HL-60/S4 treated with phorbol 12-myristate 13-acetate at 8.2 ng/mL for 4 days and 3 days (cell line): ENCODE measurements around the gene REG1A.

Experiments used
- in situ Hi-C: fragments of 300-500 bp; cut with MboI; formaldehyde crosslinking; loops from 2 replicates; pipeline ENCODE4 v1.15.0; 2022; ENCODE audit warnings: low sequenced_read_pairs

REG1A gene, protein sequence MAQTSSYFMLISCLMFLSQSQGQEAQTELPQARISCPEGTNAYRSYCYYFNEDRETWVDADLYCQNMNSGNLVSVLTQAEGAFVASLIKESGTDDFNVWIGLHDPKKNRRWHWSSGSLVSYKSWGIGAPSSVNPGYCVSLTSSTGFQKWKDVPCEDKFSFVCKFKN

DNA sequence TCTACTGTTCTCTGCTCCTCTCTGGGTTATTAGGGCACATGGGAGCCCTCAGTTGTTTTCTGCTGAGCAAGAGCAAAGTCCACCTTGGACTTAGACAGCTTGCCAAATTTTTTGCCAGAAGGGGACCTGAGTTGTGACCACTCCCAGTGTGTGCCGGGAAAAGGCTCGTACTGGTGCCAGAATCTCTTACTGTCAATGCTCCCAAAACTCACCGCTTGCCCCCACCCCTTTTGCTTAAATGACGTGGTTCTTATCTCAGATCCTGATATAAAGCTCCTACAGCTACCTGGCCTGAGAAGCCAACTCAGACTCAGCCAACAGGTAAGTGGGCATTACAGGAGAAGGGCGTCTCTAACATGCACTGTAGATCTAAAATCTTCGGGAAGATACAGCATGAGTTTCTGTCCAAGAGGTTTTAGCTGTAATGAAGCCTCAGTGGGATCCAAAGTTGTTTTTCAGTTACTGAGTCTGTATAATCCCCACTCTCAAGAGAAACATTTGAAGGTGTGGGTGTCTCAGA is at the start of gene REG1A:
Gene REG1A, plus strand, starts transcription at position 295 of the 520 bp plus-strand sequence. CDS start 374 bp downstream, outside the sequence.
- in situ Hi-C loops, result no loop called here

DNA sequence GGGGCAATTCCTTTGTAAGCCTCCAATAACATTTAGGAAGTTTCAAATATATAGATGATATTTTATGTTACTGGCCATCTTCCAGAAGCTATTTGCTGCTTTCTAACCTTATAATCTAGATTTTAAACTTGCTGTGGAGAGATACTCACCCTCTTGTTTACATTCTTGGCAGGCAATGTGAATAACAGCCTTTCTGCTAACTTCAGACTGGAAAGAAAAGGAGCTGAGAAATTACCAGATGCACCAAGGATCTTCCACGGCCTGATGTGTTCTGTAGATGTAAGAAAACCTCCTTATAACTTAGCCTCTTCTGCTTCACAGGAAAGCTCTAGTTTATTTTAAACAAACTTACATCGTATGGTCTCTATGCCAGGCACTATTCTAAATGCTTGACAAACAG is 49.2 kb upstream of the REG1A start:
- in situ Hi-C loops, result no loop called here

DNA sequence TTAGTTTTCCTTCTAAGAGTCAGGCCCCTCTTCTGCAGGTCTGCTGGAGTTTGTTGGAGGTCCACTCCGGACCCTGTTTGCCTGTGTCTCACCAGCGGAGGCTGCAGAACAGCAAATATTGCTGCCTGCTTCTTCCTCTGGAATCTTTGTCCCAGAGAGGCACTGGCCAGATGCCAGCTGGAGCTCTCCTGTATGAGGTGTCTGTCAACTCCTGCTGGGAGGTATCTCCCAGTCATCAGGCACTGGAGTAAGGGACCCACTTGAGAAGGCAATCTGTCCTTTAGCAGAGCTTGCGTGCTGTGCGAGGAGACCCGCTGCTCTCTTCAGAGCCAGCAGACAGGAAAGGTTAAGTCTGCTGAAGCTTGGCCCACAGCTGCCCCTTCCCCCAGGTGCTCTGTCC is 37.3 kb upstream of the REG1A start:
- in situ Hi-C loops, result no loop called here

DNA sequence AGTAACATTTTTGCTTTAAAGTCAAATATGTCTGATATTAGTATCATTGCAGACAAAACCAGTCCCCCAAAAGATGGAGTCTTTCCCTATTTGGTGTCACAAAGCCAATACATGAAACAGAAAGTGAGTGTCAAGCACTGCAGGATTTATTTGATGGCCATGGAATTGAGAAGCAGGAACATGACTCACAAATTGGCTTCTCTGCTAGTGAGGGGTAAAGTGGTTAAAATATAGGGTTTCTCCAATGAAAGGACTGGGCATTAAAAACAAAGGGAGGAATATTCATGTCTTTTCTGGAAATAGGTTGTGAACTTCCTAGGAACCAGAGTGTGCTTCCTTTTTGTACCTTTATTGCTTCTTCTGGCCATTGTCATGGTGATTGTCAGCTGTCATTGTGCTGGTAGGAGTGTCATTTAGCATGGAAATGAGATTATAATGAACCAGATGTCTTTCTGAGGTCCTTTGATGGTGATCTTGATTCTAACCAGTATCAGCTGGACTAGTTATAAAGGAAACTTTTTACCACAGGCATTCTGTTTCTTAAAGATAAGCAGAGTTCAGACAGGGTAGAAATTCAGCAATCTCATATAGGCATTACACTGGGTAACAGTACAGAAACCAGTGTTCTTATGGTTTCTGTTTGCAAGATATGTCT is 36.6 kb upstream of the REG1A start:
- in situ Hi-C loops, result no loop called here

DNA sequence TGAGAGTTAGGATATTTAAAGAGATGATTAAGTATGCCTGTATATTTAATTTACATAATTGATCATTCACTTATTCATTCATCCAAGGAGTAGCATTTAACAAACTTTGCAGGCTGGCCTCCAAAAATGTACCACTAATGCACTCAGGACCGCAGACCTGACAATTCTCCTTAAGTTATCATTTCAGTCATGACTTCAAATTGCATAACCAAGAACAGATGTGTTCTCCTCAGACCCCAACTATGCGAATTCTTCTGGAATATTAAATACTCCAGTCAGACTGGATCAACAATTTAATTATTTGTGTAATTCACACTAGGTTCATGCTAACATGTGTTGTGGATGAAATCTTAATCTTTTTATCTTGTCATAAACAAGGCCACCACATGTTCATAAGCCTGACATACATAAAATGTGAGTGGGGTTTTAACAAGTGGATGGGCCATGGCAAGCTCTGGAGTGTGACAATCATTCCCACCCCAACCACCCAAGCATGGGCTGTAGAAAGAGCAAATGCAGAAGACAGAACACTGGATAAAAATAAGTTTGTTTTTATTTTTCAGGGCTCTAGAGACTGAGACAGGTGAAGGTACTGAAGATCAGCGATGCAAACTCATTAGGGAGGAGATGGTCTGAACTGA is 35.7 kb upstream of the REG1A start:
- in situ Hi-C loops, result no loop called here

DNA sequence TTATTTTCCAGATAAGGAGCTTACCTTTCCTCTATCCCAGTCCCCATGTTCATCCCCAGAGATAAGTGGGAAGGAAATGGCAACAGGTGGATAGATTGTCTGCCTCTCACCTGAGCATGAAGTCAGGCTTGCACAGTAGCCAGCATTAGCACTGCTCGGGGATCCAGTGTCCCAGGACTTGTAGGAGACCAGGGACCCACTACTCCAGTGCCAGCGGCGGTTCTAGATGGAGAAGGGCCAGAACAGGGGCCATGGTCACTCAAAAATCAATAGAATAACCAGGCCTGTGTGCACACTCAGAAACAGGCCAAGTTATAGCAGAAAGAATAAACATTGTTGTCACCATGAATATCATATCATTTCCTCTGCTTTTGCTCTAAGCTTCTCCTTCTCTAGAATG is 34.9 kb upstream of the REG1A start:
- in situ Hi-C loops, result no loop called here

DNA sequence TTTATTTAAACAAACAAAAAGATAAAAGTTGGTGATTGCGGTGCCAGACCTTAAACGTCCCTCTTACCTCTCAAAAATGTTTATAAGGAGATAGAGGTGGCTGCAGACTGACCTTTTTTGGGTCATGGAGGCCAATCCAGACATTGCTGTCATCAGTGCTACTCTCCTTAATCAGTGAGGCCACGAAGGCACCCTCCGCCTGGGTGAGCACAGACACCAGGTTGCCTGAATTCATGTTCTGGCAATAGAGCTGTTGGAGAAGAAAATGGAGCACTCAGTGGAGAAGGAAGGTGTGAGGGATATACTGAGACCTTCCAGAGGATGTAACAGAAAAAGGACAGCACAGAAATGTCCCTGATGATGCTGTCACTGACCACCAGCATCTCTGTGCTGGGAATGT is 34.0 kb upstream of the REG1A start:
- in situ Hi-C loops, result no loop called here

DNA sequence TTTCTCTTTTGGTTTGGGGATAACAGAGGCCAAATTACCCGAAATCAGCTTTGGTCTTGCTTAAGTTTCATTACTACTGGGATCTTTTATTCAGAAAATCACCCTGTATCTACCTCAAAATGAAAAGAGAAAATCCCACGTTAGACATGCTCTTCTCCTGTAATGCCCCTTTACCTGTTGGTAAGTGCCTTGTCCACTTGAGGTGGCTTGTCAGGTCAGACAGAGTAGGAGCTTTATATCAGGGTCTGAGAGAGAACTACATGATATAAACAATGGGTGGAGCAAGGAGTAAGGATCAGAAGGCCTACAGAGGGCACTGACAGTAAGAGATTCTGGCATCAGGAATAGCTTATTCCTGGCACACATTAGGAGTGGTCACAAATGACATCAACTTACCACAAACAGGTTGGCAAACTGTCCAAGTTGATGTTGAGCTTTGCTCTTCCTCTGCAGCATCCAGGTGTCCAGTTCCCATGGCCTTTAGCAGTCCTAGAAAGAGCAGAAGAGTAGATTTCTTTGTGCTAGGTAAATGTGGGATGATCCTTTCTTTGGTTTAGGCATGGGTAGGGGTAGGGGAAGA is 32.4 kb upstream of the REG1A start, which contains the start of gene REG1B:
Gene REG1B, minus strand, starts transcription at position 209 of the 580 bp plus-strand sequence. CDS start 381 bp downstream, outside the sequence.
- in situ Hi-C loops, result no loop called here

DNA sequence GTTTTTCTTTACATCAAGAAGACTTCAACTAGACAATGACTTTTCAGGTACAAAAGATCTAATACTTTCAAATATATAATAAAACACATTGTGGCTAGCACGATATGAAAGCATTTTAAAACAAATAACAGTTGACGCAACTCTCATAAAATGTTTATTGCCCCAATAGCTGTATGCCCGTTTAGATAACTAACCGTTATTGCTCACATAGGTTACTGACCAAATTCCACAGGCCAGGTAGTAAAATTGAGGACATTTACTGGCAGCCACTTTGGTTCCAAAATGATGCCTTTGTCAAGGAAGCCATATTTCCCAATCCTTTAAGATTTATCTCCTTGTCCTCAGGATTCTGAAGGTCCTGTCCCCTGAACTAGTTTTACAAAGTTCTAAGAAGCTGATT is 29.6 kb upstream of the REG1A start:
- in situ Hi-C loops, result no loop called here

DNA sequence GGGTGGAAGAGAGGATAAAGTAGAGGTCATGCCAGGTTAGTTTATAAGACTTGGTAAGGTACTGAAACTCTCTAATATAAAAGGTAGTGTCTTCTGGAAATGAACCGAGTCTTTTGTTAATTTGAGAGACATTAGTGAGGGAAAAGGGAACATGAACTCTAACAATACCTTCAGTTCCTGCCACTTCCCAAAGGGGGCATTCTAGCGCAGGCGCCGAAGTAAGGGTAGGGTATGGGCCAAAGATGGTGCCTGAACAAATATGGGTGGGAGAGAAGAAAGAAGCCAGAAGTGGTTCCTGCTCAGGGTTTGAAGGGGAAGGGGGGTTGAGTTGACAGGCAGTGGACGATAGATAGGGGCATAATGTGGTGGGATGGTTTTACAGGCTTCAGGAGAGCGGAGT is 22.4 kb upstream of the REG1A start:
- in situ Hi-C loops, result no loop called here

DNA sequence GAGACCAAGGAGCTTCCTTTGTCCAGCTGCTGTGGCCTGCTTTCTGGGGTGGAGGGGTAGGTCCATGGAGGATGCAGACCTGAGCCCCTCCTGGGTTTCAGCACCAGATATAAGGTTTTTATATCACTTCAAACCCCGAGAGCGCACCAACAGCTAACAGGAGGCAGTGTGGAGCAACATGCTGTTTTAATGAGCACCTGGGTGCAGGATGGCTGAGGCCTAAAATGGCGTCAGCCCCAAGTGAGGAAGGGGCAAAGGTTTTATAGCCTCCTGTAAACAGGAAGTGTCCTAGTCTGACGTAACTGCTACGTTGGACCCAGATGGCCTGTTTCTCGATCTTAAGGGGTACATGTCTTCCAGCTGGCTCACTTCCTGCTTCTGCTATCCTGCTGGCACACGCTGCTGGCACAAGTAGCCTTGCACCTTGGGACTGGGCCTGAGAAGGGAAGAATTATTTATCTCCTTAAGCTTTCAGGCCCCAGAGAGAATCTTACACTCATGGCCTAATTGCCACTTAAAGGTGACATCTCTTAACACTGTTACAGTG is 21.1 kb upstream of the REG1A start:
- in situ Hi-C loops, result no loop called here

DNA sequence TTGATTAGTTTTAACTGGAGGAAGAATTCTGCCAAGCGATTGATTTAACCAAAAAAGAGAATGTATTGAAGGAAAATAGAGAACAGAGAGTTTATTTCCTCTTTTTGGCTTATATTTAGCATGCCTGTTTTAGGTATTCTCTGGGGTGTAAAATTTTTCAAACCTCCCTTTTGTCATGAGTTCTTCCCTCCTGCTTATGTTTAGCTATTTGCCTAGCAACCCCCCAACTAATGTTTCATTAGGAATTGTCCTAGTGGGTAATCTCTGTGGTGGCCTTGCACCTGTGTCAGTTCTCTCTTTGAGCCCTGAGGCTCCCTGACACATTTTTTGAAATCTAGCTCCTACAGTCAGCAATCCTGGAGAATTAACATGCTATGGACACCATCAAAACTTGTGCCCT is 20.0 kb upstream of the REG1A start:
- in situ Hi-C loops, result no loop called here

DNA sequence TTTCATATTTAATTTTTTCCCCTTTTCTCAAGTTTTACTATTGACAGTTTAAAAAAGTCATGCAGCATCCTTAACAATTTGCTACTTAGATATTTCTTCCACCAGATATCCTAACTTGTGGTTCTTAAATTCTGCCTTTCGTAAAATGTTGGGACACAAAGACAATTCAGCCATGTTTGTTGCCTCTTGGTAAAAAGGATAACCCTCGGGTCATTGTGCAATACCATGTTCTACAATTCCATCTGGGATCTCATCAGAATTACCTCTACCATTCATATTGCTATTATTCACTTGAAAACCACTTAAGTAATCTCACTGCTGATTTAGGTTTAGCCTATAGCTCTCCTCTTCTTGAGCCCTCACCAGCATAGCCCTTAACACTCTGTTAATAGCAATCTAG is 19.3 kb upstream of the REG1A start:
- in situ Hi-C loops, result no loop called here

DNA sequence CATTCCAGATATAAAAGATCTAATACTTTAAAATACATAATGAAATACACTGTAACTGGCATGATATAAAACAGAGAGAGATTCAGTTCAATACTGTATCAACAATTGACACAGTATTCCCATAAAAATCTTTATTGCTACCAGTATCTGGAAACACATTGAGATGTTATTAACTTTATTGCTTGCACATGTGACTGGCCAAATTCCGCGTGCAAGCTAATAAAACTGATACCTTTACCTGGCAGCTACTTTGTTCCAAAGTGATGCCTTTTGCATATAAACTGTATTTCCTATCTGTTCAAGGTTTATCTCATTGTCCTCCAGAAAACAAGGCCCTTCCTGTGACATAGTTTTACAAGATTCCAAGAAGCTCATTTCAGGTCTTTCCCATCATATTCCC is 17.1 kb upstream of the REG1A start:
- in situ Hi-C loops, result no loop called here

DNA sequence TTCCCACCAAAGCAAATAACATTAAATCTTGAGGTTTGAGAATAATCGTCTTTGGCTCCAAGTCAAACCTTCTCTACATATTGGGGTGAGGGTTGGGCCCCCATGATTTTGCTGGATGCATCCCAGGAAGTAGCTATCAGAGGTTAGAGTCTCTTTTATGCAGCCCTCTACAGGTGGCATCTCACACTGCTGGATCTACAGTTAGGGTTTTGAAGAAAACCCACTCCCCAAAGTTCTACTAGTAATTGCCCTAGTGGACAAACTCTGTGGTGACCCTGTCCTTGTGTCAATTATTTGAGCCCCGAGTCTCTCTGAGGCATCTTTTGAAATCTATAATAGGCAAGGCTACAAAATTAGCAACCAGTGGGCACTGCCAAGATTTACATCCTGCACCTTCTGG is 15.0 kb upstream of the REG1A start:
- in situ Hi-C loops, result no loop called here

DNA sequence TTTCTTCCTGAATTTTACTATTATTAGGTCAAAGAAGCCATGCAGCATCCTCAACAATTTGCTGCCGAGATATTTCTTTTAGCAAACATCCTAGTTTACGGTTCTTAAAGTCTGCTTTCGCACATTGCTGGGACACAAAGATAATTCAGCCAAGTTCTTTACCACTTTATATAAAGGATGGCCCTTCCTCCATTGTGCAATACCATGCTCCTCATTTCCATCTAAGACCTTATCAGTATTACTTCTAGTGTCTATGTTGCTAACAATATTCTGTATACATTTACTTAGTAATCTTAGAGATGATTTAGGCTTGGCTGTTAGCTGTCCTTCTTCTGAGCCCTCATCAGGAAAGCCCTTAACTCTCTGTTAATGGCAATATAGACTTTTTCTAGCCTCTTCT is 8.0 kb upstream of the REG1A start:
- in situ Hi-C loops, result no loop called here

DNA sequence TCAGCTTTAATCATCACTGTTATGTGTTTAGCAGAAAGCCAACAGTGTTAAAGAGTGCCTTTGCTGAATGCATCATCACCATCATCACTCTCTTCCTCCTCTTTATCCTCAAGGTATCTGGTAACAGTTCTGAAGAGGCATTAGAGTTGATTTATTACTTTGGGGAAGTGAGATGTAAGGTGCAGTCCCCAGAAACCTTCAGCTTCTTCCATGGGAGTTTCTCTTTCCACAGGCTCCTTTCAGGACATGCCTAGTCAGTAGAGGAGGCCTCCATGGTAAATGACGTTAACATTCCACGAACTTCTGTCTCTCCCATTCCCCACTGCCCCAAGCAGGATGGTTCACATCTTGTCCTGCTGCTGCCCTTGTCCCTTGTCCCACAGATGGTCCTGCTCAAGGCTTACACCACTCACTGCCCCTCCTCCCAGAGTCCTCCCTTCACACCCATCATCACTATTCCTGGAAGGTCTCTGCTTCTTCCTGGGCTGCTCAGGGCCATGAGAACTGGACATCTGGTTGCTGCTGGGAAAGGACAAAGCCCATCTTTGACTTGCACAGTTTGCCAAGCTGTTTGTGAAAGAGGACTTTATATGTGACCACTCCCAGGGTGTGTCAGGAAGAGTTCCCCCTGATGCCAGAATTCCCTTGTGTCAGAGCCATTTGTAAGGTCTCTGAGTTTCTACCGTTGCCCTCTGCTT is 5.3 kb upstream of the REG1A start:
- in situ Hi-C loops, result no loop called here

DNA sequence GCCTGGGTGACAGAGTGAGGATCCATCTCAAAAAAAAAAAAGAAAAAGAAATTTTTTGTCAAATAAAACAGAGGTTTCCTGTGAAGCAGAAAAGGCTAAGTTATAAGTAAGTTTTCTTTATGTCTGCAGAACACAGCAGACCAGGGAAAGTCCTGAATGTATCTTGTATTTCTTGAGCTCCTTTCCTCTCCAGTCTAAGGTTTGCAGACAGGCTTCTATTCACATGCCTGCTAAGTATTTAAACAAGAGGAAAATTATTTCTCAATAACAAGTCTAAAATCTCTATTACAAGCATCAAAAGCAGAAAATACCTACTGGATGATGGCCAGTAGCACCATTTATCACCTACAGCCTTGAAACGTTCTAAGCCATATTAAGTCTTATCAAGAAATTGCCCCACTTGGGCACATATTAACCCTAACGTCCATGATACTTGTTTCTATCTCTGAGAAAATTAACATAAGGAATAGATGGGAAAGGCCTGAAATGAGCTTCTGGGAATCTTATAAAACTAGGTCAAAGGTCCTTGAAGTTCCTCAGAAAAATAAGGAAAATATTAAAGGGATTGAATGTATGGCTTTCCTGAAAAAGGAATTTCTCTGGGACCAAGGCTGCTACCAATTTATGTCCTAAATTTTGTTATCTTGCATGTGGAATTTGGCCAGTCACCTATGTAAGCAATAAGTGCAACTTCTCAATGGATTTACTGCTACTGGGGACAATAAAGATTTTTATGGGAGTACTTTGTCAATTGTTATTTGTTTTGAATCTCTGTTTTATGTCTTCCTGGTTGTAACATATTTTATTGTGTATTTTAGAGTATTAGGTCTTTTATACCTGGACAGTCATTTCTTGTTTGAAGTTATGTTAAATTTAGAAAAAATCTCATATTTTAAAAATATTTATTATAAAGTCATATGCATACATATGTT is 3.0 kb upstream of the REG1A start:
- in situ Hi-C loops, result no loop called here

DNA sequence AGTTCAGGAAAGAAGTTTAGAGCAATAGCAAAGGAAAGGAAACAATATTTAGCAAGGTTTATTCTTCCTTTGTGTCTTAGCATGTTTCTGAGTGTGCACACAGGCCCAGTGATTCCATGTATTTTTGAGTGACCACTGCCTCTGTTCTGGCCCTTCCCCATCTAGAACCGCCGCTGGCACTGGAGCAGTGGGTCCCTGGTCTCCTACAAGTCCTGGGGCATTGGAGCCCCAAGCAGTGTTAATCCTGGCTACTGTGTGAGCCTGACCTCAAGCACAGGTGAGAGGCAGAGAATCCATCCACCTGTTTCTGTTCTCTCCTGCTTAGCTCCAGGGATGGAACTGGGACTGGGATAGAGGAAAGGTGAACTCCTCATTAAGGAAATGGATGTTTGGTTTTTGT is 2.4 kb downstream of the REG1A start:
- in situ Hi-C loops, result no loop called here
